Fibroblast of upper back skin (primary cell): Measurements from ENCODE around the gene CEP43.
A peak's percentile ranks its signal among the peaks of the same experiment; 100 is the strongest.

Experiments
- DNase-seq: peaks from one replicate; pipeline ENCODE4 v3.0.0-alpha.2; 2013

Gene CEP43, protein sequence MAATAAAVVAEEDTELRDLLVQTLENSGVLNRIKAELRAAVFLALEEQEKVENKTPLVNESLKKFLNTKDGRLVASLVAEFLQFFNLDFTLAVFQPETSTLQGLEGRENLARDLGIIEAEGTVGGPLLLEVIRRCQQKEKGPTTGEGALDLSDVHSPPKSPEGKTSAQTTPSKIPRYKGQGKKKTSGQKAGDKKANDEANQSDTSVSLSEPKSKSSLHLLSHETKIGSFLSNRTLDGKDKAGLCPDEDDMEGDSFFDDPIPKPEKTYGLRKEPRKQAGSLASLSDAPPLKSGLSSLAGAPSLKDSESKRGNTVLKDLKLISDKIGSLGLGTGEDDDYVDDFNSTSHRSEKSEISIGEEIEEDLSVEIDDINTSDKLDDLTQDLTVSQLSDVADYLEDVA

DNA sequence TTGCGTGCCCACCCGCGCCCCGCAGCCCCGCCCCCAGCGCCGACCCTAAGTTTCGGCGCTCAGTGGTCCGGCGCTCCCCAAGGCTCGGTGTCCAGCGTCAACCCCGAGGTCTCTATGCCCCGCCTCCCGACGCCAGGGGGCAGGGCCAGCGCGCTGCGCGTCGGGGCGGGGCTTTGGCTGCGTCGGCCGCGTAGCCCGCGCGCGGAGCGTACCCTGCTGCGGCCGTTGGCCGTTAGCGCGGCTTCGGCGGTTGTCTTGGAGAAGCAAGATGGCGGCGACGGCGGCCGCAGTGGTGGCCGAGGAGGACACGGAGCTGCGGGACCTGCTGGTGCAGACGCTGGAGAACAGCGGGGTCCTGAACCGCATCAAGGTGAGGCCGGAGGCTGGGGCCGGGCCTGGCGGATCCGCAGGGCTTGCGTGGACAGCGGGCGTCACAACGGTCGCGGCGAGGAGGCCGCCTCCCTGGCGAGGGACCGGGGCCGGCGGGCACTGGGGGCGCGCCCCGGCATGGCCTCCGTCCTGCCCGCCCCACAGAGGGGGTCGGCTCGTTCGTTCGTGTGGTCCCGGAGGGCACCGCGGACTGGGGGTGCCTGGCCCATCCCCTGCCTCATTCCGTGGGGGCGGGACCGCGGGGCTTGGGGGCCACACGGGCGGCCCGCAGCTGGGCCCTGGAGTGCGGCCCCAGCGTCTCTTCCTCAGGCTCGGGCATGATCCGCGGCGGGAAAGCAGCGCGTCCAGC lies at the start of gene CEP43:
Gene CEP43, plus strand, starts transcription at position 253 of the 739 bp plus-strand sequence. Its CDS starts 16 bp downstream, at position 269.
- peak; percentile 96 for DNase-seq

DNA sequence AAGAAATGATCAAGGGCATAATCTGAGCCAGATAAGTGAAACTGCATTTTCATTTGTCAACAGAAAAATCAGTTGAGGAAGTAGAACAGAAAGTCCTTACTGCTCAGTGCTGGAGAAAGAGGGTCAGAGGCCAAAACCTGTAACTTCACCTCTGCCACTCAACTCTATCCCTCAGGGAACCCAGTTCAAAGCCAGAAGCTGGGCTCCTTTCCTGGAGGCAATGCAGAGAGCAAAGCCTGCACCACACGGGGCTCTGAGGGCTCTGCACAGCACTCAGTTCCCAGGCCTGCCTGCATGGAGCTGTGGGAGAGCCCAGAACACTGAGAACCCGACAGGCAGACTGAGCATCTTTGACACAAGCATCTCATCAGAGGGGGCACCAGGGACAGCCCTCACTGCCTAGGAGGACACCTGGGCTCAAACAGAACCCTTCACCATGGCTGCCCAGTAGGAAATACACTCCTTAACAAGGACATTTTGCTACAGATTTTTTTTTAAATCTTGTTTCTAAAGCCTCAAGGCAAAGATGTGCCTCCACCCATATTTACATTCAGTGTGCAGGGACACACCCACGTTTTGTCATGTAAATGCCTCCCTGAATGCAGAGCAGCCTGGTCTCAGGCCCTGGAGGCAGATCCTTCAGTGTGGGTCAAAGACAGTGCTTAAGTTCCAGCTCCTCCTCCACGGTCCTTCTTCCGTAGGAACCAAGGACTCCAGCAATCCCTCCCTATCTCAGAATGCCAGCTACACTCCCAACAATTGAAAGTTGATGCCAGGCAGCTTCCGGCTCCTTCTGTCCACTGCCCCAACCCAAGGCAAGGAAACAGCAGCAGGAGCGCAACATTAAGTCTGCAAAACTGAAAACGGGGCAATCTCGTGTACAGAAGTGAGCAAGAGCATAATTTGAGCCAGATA lies 49.4 kb upstream of the CEP43 start:
- no peak for DNase-seq

DNA sequence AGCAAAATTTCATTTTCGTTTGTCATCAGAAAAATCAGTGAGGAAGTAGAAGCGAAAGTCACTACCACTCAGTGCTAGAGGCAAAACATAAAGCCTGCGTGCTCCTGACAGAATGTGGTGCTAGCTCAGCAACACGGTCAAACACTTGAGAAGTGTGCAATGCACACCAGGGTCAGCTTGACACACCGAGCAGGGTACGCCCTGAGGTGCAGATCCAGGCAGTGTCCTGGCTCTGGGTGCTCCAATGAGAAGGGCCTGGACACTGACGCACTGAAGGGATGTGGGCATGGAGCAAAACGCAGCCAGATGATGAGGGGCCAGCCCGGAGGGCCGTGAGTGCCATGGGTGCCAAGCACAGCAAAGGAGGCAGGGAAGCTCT lies 48.8 kb upstream of the CEP43 start:
- DNase-seq: no peak

DNA sequence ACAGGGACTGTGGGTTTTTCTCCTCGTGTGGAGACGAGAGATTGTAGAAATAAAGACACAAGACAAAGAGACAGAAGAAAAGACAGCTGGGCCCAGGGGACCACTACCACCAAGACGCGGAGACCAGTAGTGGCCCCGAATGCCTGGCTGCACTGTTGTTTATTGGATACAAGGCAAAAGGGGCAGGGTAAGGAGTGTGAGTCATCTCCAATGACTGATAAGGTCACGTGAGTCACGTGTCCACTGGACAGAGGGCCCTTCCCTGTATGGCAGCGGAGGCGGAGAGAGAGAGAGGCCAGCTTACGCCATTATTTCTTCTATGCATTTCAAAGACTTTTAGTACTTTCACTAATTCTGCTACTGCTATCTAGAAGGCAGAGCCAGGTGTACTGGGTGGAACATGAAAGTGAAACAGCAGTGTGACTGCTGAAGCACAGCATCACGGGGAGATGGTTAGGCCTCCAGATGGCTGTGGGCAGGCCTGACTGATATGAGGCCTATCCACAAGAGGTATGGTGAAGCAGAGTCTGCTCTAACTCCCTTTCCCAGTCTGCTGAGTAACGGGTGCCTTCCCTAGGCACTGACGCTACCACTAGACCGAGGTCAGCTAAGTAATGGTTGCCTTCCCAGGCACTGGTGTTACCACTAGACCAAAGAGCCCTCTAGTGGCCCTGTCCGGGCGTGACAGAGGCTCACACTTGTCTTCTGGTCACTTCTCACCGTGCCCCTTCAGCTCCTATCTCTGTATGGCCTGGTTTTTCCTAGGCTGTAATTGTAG lies 48.1 kb upstream of the CEP43 start:
- DNase-seq: peak; percentile 19

DNA sequence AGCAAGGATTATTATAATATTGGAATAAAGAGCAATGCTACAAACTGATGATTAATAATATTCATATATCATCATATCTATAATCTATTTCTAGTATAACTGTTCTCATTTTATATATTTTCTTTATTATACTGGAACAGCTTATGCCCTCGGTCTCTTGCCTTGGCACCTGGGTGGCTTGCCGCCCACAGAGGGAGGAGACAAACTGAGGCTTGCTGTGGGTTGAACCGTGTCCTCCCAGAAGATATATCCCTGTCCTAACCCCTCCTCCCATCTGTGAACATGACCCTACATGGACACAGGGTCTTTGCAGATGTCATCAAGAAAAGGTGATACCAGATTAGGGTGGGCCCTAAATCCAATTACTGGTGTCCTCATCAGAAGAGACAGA lies 47.5 kb upstream of the CEP43 start:
- DNase-seq: no peak

DNA sequence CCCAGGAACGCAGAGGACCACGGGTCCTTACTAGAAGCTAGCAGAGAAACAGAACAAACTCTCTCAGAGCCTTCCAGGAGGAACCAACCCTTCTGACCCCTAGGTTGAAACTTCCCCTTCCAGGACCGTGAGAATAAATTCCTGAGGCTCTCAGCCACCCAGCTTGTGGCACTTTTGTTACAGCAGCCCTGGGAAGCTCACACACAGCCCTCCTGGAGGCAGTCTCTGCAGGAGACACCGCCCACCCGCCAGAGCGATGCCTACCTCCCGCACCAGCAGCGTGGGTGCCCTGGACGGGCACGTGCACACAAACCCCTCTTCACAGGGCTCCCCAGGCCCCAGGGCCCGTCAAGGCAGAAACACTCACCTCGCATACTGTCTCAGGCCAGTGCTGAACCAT lies 47.1 kb upstream of the CEP43 start:
- no peak for DNase-seq

DNA sequence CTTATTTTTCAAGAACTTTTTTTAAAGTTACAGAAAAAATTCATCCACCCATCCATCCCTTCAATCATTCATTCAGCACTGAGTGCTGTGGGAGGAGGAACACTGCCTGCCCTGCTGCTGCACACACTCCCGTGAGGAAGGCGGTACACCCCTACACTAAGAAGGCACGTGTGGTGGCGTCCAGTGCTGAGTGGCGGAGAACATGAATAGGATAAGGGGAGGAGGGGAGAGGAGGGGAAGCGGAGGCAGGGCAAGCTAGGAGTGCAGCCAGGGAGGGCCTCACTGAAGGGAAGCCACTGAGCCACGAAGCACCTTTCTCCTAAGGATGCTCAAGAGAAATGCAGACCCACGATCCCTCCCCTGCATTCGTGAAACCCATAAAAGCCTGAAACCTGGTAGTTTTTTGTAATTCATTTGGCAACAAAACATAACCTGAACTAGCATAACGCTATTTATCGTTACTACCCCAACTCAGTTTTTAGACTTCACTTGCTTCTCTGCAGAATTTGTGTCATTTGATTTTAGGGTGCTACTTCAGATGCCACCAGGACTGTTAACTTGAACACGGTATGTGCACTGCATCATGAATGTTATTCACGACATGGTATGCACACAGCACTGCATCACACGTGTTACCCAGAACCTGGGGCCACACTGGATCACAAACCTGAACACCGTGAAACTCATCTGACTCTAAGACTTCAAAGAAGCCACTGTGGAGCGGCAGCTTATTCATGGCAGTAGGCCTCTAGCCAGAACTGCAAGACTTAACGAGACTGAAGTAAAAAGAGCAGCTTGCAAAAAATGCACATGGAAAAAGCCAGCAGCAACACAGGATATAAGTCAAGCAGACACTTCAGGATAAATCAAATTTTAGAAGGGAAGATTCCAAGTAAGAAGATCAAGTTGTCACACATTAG lies 46.4 kb upstream of the CEP43 start:
- DNase-seq: no peak

DNA sequence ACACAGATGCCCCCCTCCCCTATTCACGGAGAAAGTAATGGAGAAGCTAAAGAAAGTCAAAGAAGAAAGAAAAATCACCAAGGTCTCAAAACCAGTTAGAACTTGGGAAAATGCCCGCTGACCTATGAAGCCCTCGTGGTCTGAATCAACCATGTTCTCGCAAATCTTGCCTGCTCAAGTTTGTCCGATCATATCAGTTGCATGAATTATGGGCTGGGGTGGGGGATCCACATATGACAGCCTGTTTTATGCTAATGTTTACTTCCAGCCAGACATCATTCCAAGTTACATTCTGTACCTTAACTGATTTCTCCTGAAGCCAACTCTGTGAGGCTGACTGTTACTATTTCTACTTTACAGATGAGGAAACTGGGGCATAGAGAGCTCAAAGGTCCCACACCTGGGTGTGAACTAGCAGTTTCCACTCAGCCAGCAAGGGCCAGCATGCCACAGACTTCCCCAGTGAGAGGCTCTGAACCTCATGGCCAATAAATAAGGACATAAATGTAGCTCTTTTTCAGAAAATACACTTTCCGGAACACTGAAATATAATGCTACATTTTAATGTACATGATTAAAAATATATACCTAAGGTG lies 45.0 kb upstream of the CEP43 start:
- no peak for DNase-seq

DNA sequence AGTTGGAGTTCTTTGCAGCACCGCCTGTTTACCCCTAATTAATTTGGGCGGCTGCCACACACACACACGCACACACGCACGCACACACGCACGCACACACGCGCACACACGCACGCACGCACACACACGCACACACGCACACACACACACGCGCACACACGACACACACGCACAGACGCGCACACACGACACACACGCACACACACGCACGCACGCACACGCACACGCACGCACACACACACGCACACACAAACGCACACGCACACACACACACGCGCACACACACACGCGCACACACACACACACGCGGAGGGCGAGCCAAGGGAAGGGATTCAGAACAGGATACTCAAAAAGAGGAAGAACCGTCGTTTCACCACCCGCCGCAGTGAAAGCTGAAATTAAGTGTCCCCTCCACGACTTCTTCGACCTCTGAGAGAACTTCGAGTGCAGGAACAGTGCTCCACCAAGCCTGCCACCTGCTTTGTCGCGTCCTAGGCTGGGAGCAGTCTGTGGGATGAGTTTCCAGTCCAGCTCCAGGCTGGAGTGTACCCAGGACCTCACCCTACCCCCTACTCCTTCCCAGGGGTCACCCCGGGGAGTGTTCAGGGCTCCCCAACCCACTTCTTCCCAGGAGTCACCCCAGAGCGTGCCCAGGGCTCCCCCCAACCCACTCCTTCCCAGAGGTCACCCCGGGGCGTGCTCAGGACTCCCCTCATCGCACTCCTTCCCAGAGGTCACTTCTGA lies 43.9 kb upstream of the CEP43 start:
- DNase-seq: no peak

DNA sequence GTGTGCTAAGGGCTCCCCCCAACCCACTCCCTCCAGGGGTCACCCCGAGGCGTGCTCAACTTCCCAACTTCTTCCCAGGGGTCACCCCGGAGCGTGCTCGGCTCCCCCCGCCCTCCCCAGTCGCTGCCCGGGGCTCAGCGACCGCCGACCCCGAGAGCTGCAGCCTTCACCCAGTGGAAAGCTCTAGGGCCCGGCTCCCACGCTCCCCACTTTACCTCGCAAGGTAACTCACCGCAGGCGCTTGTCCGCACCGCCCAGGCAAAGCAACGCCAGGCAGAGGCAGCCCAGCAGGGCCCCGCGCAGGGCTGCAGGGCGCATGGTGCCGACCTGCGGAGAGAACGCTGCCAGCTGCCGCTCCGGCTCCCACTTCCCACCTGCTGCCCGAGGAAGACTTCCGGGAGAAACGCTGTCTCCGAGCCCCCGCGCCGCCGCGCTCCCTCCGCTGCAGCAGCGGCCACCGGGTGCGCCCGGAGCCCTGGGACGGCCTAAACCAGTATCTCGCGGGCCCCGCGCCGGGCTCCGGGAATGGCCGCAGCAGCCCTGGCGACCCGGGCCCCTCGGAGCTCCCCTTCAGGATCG lies 43.2 kb upstream of the CEP43 start:
- DNase-seq: no peak

DNA sequence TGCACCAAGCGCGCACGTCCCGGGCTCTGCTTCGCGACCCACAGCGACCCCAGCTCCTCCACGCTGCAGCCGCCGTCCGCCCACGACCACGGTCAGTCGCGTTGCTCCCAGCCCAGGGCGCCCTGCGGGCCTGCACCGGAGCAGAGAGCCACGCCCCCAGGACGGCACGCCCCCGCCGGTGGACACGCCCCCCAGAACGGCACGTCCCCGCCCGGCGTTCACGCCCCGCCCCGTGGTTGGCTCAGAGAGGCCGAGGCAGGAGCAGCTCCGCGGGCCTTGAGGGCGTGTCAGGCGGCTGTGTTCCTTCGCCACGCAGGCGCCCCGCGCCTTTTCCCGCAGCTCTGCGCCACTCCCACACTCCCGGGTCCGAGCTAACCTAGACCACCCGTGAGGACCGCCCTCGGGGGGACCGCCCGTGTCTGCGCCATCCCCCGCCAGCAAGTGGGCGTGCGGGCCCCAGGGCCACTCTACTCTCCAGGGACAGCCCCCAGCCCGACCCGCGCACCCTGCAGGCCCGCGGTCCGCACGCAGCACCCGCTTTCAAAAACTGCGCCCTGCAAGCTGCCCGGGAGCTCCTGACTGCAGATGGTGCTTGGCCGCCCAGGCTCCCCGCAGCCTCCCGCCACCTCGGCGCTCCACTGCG lies 42.6 kb upstream of the CEP43 start, which contains the start of gene RNASET2:
Gene RNASET2, minus strand, starts transcription at position 107 of the 643 bp plus-strand sequence. CDS start 368 bp downstream, outside the sequence.
- DNase-seq: peak; percentile 89

DNA sequence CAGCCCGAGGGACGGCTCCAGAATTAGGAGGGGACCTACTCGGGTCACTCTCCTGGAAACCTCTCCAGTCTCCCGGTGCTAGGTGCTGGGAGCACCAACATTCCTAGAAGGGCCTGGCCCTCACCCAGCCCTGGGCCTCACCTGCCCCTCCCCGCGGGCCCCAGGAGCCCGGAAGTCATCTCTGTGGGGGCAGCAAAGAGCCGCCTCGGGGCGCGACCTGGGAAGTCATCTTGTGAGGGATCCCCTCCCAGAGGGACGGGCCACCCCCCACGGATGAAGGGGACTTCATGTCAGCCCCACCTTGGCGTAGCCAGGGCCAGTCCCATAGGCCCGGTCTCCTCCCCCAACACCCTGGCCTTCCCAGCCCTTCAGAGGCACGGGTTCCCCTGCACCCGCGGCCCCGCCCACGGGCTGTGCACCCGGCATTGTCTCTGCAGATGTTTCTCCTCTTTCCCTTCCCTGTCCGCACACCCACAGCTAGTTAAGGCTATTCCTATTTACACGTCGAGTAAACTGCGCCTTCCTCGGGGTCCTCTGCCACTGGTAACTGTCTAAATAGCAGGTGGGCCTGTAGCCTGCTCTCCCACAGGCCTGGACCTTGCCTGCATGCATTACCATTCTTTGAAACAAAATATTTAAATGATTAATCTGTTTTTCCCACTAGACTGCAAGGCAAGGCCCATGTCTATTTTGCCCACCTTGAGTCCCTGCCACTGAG lies 42.0 kb upstream of the CEP43 start:
- DNase-seq: no peak

DNA sequence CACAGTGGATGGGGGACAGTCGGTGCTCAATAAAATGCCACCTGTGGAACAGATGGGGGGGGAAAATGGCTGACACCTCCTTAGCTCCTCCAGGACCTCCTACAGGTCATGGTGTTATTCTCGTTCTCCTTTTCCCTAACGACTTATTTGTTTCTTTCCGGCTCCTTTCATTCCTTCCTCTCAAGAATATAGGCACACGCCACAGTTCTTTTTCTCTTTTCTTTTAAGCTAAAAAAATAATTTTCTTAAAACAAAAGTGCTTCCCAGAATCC lies 41.5 kb upstream of the CEP43 start:
- no peak for DNase-seq

DNA sequence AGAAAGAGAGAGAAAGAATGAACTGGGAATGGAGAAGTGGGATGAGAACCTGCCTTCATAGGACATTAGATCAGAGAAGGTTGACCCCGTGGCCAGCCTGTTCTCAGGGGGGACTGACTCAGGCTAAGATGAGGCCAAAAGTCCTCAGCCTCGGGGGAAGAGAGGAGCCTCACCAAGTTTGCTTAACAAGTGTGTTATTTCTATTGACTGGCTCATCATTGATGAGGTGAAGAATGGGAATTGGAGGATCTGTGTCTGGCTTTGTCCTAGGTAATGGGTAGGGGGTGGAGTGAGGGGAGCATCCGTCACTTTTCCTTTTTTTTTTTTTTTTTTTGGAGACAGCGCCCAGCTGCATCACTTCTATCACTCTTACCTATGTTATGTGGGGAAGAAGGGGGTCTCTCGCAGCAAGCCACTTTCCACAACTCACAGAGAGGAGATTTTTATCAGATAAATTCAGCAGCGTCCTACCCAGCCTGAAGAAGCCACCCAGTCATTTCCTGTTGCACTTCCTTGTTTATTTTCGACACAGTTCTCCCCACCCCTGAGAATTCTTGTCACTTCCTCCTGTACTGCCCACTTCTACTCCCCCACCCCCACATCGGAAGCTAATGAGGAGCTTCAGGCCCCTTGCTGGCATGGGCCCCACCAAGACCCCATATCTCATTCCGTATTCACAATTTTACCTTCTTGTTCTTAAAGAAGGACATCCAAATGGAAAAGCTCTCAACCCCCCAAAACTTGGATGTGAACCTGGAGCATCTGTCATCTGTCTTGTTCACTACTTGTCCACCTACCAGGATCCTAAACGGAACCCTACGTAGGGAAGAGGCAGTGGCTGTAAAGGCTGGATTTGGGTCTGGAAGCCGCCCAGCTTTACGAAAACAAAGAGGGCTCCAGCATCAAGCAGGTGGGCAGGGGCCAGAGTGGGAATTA lies 40.0 kb upstream of the CEP43 start:
- DNase-seq: no peak

DNA sequence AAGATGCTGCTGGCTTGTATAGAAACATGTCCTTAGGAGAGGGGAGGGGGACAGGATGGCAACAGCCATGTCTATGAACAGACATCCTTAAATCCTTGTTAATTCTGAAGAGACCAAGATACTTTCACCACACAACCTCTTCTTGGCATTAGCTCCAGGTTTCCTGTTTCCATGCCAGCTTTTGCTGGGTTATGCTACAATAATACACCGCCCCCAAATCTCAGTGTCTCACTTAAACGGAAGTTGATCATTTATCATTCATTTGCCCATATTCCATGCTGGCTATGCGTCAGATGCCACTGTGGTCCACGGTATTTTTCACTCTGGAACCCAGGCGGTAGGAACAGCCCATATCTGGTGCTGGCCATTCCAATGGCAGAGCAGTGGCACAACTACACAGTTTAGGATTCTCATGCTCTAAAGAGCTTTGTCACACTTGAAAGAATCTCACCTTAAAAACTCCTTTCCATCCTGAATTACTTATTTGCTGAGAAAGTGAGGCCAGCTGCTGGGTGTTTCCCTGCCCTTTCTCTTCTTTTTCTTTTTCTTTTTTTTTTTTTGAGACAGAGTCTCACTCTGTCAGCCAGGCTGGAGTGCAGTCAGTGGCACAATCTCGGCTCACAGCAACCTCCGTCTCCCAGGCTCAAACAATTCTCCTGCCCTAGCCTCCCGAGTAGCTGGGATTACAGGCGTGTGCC lies 39.1 kb upstream of the CEP43 start:
- DNase-seq: no peak

DNA sequence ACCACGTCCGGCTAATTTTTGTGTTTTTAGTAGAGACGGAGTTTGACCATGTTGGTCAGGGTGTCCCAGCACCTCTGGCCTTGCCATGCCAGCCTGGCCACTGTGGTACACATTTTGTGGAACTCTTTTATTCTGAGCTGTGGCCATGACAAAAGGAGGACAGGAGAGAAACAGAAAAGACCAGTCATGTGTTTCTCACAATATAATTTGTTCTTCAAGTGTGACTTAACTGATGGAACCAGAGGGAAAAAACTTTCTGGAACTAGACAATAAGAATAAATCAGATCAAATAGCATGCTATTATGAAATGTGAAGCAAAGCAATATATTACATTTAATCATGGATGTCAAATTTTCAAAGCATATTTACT lies 38.6 kb upstream of the CEP43 start:
- no peak for DNase-seq

DNA sequence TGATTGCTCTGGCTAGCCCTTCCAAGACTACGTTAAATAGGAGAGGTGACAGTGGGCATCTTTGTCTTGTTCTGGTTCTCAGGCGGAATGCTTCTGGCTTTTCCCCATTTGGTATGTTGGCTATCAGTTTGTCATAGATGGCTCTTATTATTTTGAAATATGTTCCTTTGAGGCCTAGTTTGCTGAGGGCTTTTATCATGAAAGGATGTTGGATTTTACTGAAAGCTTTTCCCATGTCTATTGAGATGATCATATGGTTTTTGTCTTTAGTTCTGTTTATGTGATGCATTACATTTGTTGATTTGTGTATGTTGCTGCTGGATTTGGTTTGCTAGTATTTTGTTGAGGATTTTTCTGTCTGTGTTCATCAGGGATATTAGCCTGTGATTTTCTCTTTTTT lies 32.9 kb upstream of the CEP43 start:
- DNase-seq: no peak
